H1 (cell line): ENCODE measurements around the gene PDE9A. TPM values are rescaled to one million over a fixed set of nuclear protein-coding genes. Genes with fewer than 3 reads are reported as not detected.

ENCODE experiments used
- CTCF ChIA-PET: fragments of 300-600 bp; sonication (Branson Sonifier 250); formaldehyde crosslinking; loops from one replicate; lab custom pipeline; 2021; ENCODE audit not compliant: partially characterized antibody; lab: Charles Lee
- POLR2A ChIA-PET: fragments of 300-600 bp; sonication (Branson Sonifier 250); formaldehyde crosslinking; loops from one replicate; lab custom pipeline; 2021; ENCODE audit warnings: inconsistent platforms; ENCODE audit not compliant: partially characterized antibody; lab: Charles Lee
- DNase-seq, 2 experiments: peaks; one replicate each; pipeline versions ENCODE4 v3.0.0 to v3.0.0-alpha.2; 2010 to 2022; ENCODE audit warnings: low spot score in 2 of 2, low read depth in 1 of 2, mixed read lengths in 1 of 2
- FAIRE-seq: peaks from 2 replicates; lab custom pipeline; 2011; peaks lifted over from hg19 to GRCh38; lab: Jason Lieb, UNC
- H2AFZ ChIP-seq: 2 replicates; pipeline ENCODE4 v1.8.1; 2012; ENCODE audit warnings: low read length, inconsistent platforms
- H2AK5ac ChIP-seq: 2 replicates; pipeline ENCODE4 v1.6.1; 2013; ENCODE audit warnings: low read depth, low read length
- H2BK120ac ChIP-seq: replicated peaks from 2 replicates; pipeline ENCODE3; 2013; ENCODE audit warnings: low read depth, low read length, inconsistent platforms
- H2BK12ac ChIP-seq: 2 replicates; pipeline ENCODE4 v1.6.1; 2013; ENCODE audit warnings: low read depth, low read length
- H2BK15ac ChIP-seq: 2 replicates; pipeline ENCODE4 v1.6.1; 2013; ENCODE audit warnings: low read length
- H2BK20ac ChIP-seq: 2 replicates; pipeline ENCODE4 v1.6.1; 2013; ENCODE audit warnings: low read length
- H2BK5ac ChIP-seq: 2 replicates; pipeline ENCODE4 v1.6.1; 2013; ENCODE audit warnings: low read depth, low read length
- H3K14ac ChIP-seq: 2 replicates; pipeline ENCODE4 v1.6.1; 2013; ENCODE audit warnings: inconsistent platforms; ENCODE audit not compliant: insufficient read length
- H3K18ac ChIP-seq: 2 replicates; pipeline ENCODE4 v1.6.1; 2013; ENCODE audit warnings: low read length; ENCODE audit errors: extremely low read depth
- H3K23ac ChIP-seq: 2 replicates; pipeline ENCODE4 v1.6.1; 2013; ENCODE audit warnings: inconsistent platforms; ENCODE audit not compliant: insufficient read length
- H3K23me2 ChIP-seq: 2 replicates; pipeline ENCODE4 v1.6.1; 2013; ENCODE audit warnings: low read depth, low read length
- H3K27ac ChIP-seq: 2 replicates; pipeline ENCODE4 v1.6.1; 2011; ENCODE audit warnings: low read depth, low read length, inconsistent platforms
- H3K27me3 ChIP-seq, 4 experiments: replicated peaks in 1 of 4; 1 replicate in 1 of 4; 2 replicates in 3 of 4; pipeline versions ENCODE4 v1.6.1 to v1.8.1; 2011 to 2013; ENCODE audit warnings: low read length in 3 of 4, mild to moderate bottlenecking in 3 of 4, inconsistent platforms in 2 of 4, mixed read lengths in 2 of 4, moderate library complexity in 1 of 4; ENCODE audit not compliant: control insufficient read depth in 3 of 4, insufficient read depth in 3 of 4; ENCODE audit errors: extremely low read depth in 1 of 4
- H3K36me3 ChIP-seq, 4 experiments: 2 replicates each; pipeline versions ENCODE4 v1.6.1 to v1.8.1; 2011 to 2013; ENCODE audit warnings: mild to moderate bottlenecking in 4 of 4, low read length in 3 of 4, moderate library complexity in 2 of 4, control low read depth in 1 of 4, inconsistent platforms in 1 of 4; ENCODE audit not compliant: insufficient read depth in 4 of 4, control insufficient read depth in 2 of 4
- H3K4ac ChIP-seq: replicated peaks from 2 replicates; pipeline ENCODE3; 2013; ENCODE audit warnings: low read length, low read depth, mixed read lengths, inconsistent platforms; ENCODE audit not compliant: insufficient read length
- H3K4me1 ChIP-seq, 4 experiments: replicated peaks in 1 of 4; 1 replicate in 1 of 4; 2 replicates in 3 of 4; pipeline versions ENCODE4 v1.6.1 to v1.8.1; 2011 to 2013; ENCODE audit warnings: low read length in 3 of 4, inconsistent platforms in 2 of 4, mixed read lengths in 1 of 4; ENCODE audit not compliant: insufficient read depth in 4 of 4, control insufficient read depth in 3 of 4
- H3K4me2 ChIP-seq, 2 experiments: 2 replicates each; pipeline versions ENCODE4 v1.6.1 to v1.8.1; 2011 to 2013; ENCODE audit warnings: low read depth in 2 of 2, low read length in 2 of 2, control low read depth in 1 of 2, inconsistent platforms in 1 of 2, mild to moderate bottlenecking in 1 of 2; ENCODE audit not compliant: insufficient read depth in 1 of 2
- H3K4me3 ChIP-seq, 4 experiments: fragments of 200-600, 300-600 bp in 1 of 4; sonication (generic), shearing (Covaris generic), sonication (Bioruptor Twin) in 1 of 4; 2 replicates each; pipeline versions ENCODE4 v1.5.1 to v1.8.1; 2011 to 2016; ENCODE audit warnings: low read length in 4 of 4, low read depth in 3 of 4, control low read depth in 2 of 4, inconsistent platforms in 2 of 4, mild to moderate bottlenecking in 2 of 4, mixed read lengths in 1 of 4, moderate library complexity in 1 of 4; ENCODE audit not compliant: insufficient read depth in 2 of 4; ENCODE audit errors: extremely low read depth in 1 of 4
- H3K56ac ChIP-seq: replicated peaks from 2 replicates; pipeline ENCODE3; 2013; ENCODE audit warnings: low read depth, mild to moderate bottlenecking, mixed read lengths, low read length, inconsistent platforms; ENCODE audit not compliant: insufficient read length
- H3K79me1 ChIP-seq: 2 replicates; pipeline ENCODE4 v1.6.1; 2013; ENCODE audit warnings: low read depth, low read length, control low read depth
- H3K79me2 ChIP-seq, 2 experiments: 2 replicates each; pipeline versions ENCODE4 v1.6.1 to v1.8.1; 2012 to 2013; ENCODE audit warnings: low read length in 2 of 2, mild to moderate bottlenecking in 2 of 2, inconsistent platforms in 1 of 2; ENCODE audit not compliant: insufficient read depth in 2 of 2, control insufficient read depth in 1 of 2
- H3K9ac ChIP-seq, 4 experiments: replicated peaks in 1 of 4; 1 replicate in 1 of 4; 2 replicates in 3 of 4; pipeline versions ENCODE4 v1.6.1 to v1.8.1; 2011 to 2013; ENCODE audit warnings: low read depth in 3 of 4, low read length in 3 of 4, control low read depth in 2 of 4, mild to moderate bottlenecking in 2 of 4, moderate library complexity in 2 of 4, inconsistent platforms in 1 of 4; ENCODE audit errors: extremely low read depth in 1 of 4
- H3K9me3 ChIP-seq, 2 experiments: 2 replicates each; pipeline versions ENCODE4 v1.6.1 to v1.8.1; 2012 to 2013; ENCODE audit warnings: mild to moderate bottlenecking in 2 of 2, moderate library complexity in 2 of 2, control low read depth in 1 of 2, inconsistent platforms in 1 of 2, low read depth in 1 of 2, low read length in 1 of 2, mixed read lengths in 1 of 2; ENCODE audit not compliant: insufficient read depth in 2 of 2
- H4K20me1 ChIP-seq, 2 experiments: replicated peaks in 1 of 2; 2 replicates each; pipeline versions ENCODE3 to v1.8.1; 2011 to 2013; ENCODE audit warnings: inconsistent platforms in 2 of 2, low read length in 2 of 2, mild to moderate bottlenecking in 1 of 2; ENCODE audit not compliant: insufficient read depth in 2 of 2, control insufficient read depth in 1 of 2
- H4K5ac ChIP-seq: 2 replicates; pipeline ENCODE4 v1.6.1; 2013; ENCODE audit warnings: low read length, low read depth, mixed read lengths, inconsistent platforms; ENCODE audit not compliant: insufficient read length
- H4K8ac ChIP-seq: 2 replicates; pipeline ENCODE4 v1.8.0; 2013; ENCODE audit warnings: mild to moderate bottlenecking, moderate library complexity, low read length, inconsistent platforms; ENCODE audit not compliant: insufficient read depth; ENCODE audit errors: extremely low read depth
- H4K91ac ChIP-seq: replicated peaks from 2 replicates; pipeline ENCODE3; 2013; ENCODE audit warnings: low read length, mixed read lengths, inconsistent platforms; ENCODE audit not compliant: insufficient read length
- MAFK ChIP-seq: IDR thresholded peaks from 2 replicates; pipeline ENCODE4 v1.6.1; 2012; ENCODE audit warnings: low read depth, mild to moderate bottlenecking, improper control_type of control experiment, low read length
- NANOG ChIP-seq: IDR thresholded peaks from 2 replicates; pipeline ENCODE4 v1.6.1; 2011; ENCODE audit warnings: low read length, low read depth, mild to moderate bottlenecking, inconsistent platforms; ENCODE audit not compliant: insufficient read depth, poor library complexity, severe bottlenecking
- SAP30 ChIP-seq: fragments of 300-600 bp; sonication (generic); IDR thresholded peaks from 2 replicates; pipeline ENCODE4 v1.7.1; 2012; ENCODE audit warnings: low read length, moderate library complexity, mild to moderate bottlenecking, inconsistent platforms; ENCODE audit not compliant: insufficient read depth, insufficient replicate concordance
- SIN3A ChIP-seq, 2 experiments: IDR thresholded peaks in 1 of 2; conservative IDR thresholded peaks in 1 of 2; 2 replicates each; pipeline ENCODE4 v1.6.1; 2011 to 2012; ENCODE audit warnings: low read length in 2 of 2, improper control_type of control experiment in 1 of 2, low read depth in 1 of 2, mild to moderate bottlenecking in 1 of 2
- SIX5 ChIP-seq: IDR thresholded peaks from 2 replicates; pipeline ENCODE4 v1.6.1; 2011; ENCODE audit warnings: mild to moderate bottlenecking, low read depth, low read length
- TEAD4 ChIP-seq: IDR thresholded peaks from 2 replicates; pipeline ENCODE4 v1.6.1; 2012; ENCODE audit warnings: low read depth, low read length, inconsistent platforms, mixed read lengths
- WGBS, 2 experiments: shearing (Covaris generic) in 1 of 2; methylation state at CpG; one replicate each; pipeline versions ENCODE4 v1.1.6 to v1.1.7; 2013 to 2015; ENCODE audit warnings: low lambda C conversion rate in 2 of 2, mixed read lengths in 2 of 2, inconsistent platforms in 1 of 2, low coverage in 1 of 2, missing lambda C conversion rate in 1 of 2; ENCODE audit not compliant: insufficient replicate concordance in 2 of 2, insufficient coverage in 1 of 2, insufficient read length in 1 of 2; ENCODE audit errors: extremely low coverage in 1 of 2, missing lambda C conversion rate in 1 of 2; 5-methylcytosine and 5-hydroxymethylcytosine counted together
- polyA plus RNA-seq, 7 experiments: library from polyadenylated mRNA; depleted of rRNA in 3 of 7; stranded (reverse) in 5 of 7; unstranded in 2 of 7; fragments of >200 nt in 5 of 7; fragments of 200-250 nt in 2 of 7; gene quantifications; 1 replicate in 5 of 7; 2 replicates in 1 of 7; 4 replicates in 1 of 7; pipeline versions ENCODE4 v1.2.1 to v1.2.3, GENCODE V29; 2011 to 2013; ENCODE audit warnings: missing spikeins in 2 of 7, mixed read lengths in 2 of 7
- total RNA-seq: library from RNA; stranded (reverse); fragmentation: NEBNext Ultra II Directional; extraction: Animal tissue kit (Norgen Biotek cat#: 25700); gene quantifications from 2 replicates; pipeline ENCODE4 v1.2.1, GENCODE V29; 2021

The PDE9A gene
- total and polyA plus RNA-seq, 2 of the 8 experiments (the other 6 are each of a cell fraction or from before 2014, with no cell fraction given), result 39.2 to 45.9 TPM

DNA sequence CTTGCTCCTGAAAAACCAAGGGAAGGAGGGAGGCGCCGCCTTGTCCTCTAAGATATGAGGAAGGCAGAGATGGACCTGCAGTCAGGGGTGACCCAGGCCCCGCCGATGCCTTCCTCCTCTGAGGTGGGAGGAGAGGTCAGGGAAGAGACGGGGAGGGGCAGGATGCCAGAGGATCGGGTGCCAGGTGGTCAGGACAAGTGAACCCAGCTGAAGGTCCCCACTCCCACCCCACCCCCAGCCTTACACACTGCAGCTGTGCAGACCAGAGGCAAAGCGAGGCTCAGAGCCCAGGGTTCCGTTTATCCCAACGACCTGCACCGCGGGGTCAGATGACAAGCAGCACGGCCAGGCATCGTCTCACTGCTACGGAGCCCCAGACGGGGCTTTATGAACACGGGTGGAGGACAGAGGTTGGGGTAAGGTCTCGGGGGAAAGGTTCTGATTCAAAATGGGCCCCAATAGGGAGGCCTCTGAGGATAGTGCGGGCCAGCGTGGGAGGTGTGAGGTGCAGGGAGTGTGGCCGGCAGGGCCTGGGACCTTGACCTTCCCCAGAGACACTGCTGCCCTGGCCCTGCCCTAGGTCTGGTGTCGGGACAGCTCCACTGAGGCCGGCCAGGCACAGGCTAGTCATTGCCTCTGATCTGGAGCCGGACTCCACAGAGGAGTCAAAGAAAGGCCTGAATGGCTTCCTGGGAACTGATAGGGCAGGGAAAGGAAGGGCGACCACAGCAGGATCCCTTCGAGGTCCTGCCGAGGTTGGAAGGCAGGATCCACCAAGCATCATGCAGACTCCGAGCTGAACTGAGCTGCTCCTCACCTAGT, 113.5 kb downstream of the PDE9A start:
- WGBS, 2 experiments, result 94% methylated on average over 21 of the region's 27 CpGs; no CpG with 5 or more reads in 1 of the 2 experiments
- no peaks in the 10 kb centered on the region for H3K4me1 ChIP-seq
- H3K4ac ChIP-seq, result no peak overlapping the region
- no peaks in the 10 kb centered on the region for H3K79me2 ChIP-seq
- no peak overlapping the region for H4K5ac ChIP-seq
- POLR2A ChIA-PET, result interaction anchor here (1.5 to 1.8 kb wide), 2 partner anchors 11 to 15 kb away, joined by 3 to 5 read pairs; no protein-coding TSS in a partner anchor
- peaks cover 0 to 7% of the 10 kb centered on the region in 2 experiments for H4K20me1 ChIP-seq
- no peak overlapping the region for H3K9ac ChIP-seq
- FAIRE-seq, result no peak
- no peak overlapping the region for H3K18ac ChIP-seq
- no peak overlapping the region for H3K56ac ChIP-seq
- DNase-seq, result no peak
- no peak overlapping the region for H2BK5ac ChIP-seq
- H3K27ac ChIP-seq, result no peak overlapping the region
- CTCF ChIA-PET, result interaction anchor here (0.8 kb wide), 1 partner anchor 50 kb away, joined by 3 read pairs; no protein-coding TSS in a partner anchor
- H3K9me3 ChIP-seq, result no peaks in the 10 kb centered on the region
- peaks cover 4% of the 10 kb centered on the region; the same call in 1 of the 2 replicates for H3K23me2 ChIP-seq
- no peak overlapping the region for H2AFZ ChIP-seq
- no peak overlapping the region for H2BK120ac ChIP-seq
- no peak overlapping the region for H2BK15ac ChIP-seq
- H2BK20ac ChIP-seq, result no peak overlapping the region
- no peaks in the 10 kb centered on the region for H3K27me3 ChIP-seq
- H3K4me3 ChIP-seq, result no peak overlapping the region
- peaks cover 30 to 61% (median 51%) of the 10 kb centered on the region in 4 experiments; a peak in 7 of 8 replicates for H3K36me3 ChIP-seq
- no peak overlapping the region for H4K91ac ChIP-seq
- H3K79me1 ChIP-seq, result 0 out of 2 replicates have a peak, but pooled peaks cover 4% of the 10 kb centered on the region
- H3K23ac ChIP-seq, result no peak overlapping the region
- no peak overlapping the region for H4K8ac ChIP-seq
- no peak overlapping the region for H3K14ac ChIP-seq
- H2AK5ac ChIP-seq, result no peak overlapping the region
- H2BK12ac ChIP-seq, result no peak overlapping the region
- H3K4me2 ChIP-seq, result no peak overlapping the region
- TF ChIP-seq NANOG, result no peak
- TF ChIP-seq SIN3A (conservative IDR thresholded peaks at IDR 0.05 in 1 of 2, IDR thresholded peaks at IDR 0.05 in 1 of 2; ENCODE audit: low read depth in 1 of 2, low read length in 2 of 2), result no peak
- no peak for TF ChIP-seq MAFK
- TF ChIP-seq SAP30, result no peak
- TF ChIP-seq TEAD4, result no peak
- no peak for TF ChIP-seq SIX5
